Heart right ventricle (tissue), 16 donors: ENCODE data around the gene IRGC. TPM values are rescaled to one million over a fixed set of nuclear protein-coding genes. Genes with fewer than 3 reads are reported as not detected.
"Not testable (repeated sequence)": the region's sequence is repeated elsewhere in the genome, so short reads cannot be mapped to it uniquely, and the experiment has no call there.

Experiments
- ATAC-seq, 8 donors: fragments of 200-7000 bp; cut with Tn5 transposase; one replicate each; pipeline ENCODE4 v1.9.1; 2020; ENCODE audit warnings: mild to moderate bottlenecking in 8 of 8, moderate library complexity in 8 of 8, moderate number of reproducible peaks in 1 of 8
- DNase-seq, 2 donors: peaks; one replicate each; pipeline ENCODE4 v3.0.0-alpha.2; 2020
- H3K27ac ChIP-seq, 10 donors: fragments of 200-600 bp; sonication (generic) in 2 of 10; one replicate each; pipeline versions ENCODE4 v1.5.0 to v1.8.0; 2020 to 2022; ENCODE audit warnings: mild to moderate bottlenecking in 3 of 10
- H3K27me3 ChIP-seq, 7 donors: fragments of 200-600 bp; one replicate each; pipeline ENCODE4 v1.8.0; 2021 to 2022; ENCODE audit warnings: mild to moderate bottlenecking in 2 of 7
- H3K36me3 ChIP-seq, 9 donors: fragments of 200-600 bp; sonication (generic) in 1 of 9; one replicate each; pipeline versions ENCODE4 v1.5.0 to v1.8.0; 2020 to 2022; ENCODE audit warnings: mild to moderate bottlenecking in 2 of 9
- H3K4me1 ChIP-seq, 9 donors: fragments of 200-600 bp; sonication (generic) in 1 of 9; one replicate each; pipeline versions ENCODE4 v1.5.0 to v1.8.0; 2020 to 2022; ENCODE audit warnings: mild to moderate bottlenecking in 4 of 9
- H3K4me3 ChIP-seq, 10 donors: fragments of 200-600 bp; sonication (generic) in 2 of 10; one replicate each; pipeline versions ENCODE4 v1.5.0 to v1.8.0; 2020 to 2022; ENCODE audit warnings: mild to moderate bottlenecking in 7 of 10, moderate library complexity in 2 of 10
- H3K9me3 ChIP-seq, 11 donors: fragments of 200-600 bp in 10 of 11; sonication (generic) in 2 of 11; one replicate each; pipeline versions ENCODE4 v1.5.0 to v1.8.0; 2013 to 2022; ENCODE audit warnings: mild to moderate bottlenecking in 2 of 11, control low read depth in 1 of 11, moderate library complexity in 1 of 11
- CTCF ChIP-seq, 9 donors: fragments of 200-600 bp; sonication (generic) in 2 of 9; IDR thresholded peaks; one replicate each; pipeline versions ENCODE4 v1.5.0 to v1.8.0; 2021 to 2022; ENCODE audit warnings: antibody characterized with exemption in 9 of 9, mild to moderate bottlenecking in 5 of 9, moderate library complexity in 1 of 9
- WGBS, 2 donors: extraction: QIAGEN DNeasy Blood & Tissue Kit; methylation state at CpG; one replicate each; pipeline ENCODE4 v1.1.7; 2013; ENCODE audit warnings: inconsistent platforms in 1 of 2; 5-methylcytosine and 5-hydroxymethylcytosine counted together
- intact Hi-C, 10 donors: fragments of 100-400 bp; cut with DNase I; formaldehyde crosslinking; loops; one replicate each; pipeline versions ENCODE4 v1.11.1 to v1.14.2; 2022
- polyA plus RNA-seq, 2 donors: library from polyadenylated mRNA; stranded (reverse); fragments of 200-250 nt; gene quantifications; one replicate each; pipeline ENCODE4 v1.2.3, GENCODE V29; 2013
- total RNA-seq, 10 donors: library from RNA; stranded (reverse); fragmentation: NEBNext Ultra II Directional in 3 of 10; extraction: Animal tissue kit (Norgen Biotek cat#: 25700) in 3 of 10; gene quantifications; one replicate each; pipeline versions ENCODE4 v1.2.1 to v1.2.4, GENCODE V29; 2021 to 2023
- donor health status: Arrhythmogenic right ventricular cardiomyopathy.
- donor health status: ischemic (EF 13 %, LVEDD 7.1; RV severe dilation, severe dysfunction).
- donor health status: healthy with polysubstance abuse.
- donor health status: DM: no; HTN: yes; CAD: no.
- donor health status: DM: no; HTN: no; CAD: no.
- donor health status: ischemic (EF 25% LVEDD 6.9; RV normal size, moderate dysfunction).
- donor health status: ischemic (EF 25% LVEDD 5.7; RV mildly dilated, moderate dysfunction).
- donor health status: healthy.
- donor health status: DM: yes; HTN: yes; CAD: no.
- donor health status: Ischemic cardiomyopathy.
- donor health status: ischemic (EF 35%, LVEDD 5.7; RV mildly dilated, moderate dysfunction).
- donor health status: nonischemic (EF 11% LVEDD 7.7; RV severe dilation, severe dysfunction).
- donor health status: DM: yes; HTN: yes; CAD: no.
- donor health status: PGD.
- donor health status: ischemic (EF 29% LVEDD 5.4; RV normal size, mild dysfunction).
- donor health status: nonischemic (EF 23%, LVEDD 6.1; RV moderate dilation, normal function).

The IRGC gene
- total and polyA plus RNA-seq, 12 donors = not detected

GRCh38 chr19:43760941-43761340 lies 45.1 kb downstream of the IRGC start:
- Histone ChIP-seq H3K4me3 (no peak overlapping the region), H3K36me3 (no peaks in the 10 kb centered on the region), H3K4me1 (peaks cover 0 to 64% (median 2%) of the 10 kb centered on the region in 9 donors), H3K27ac (no peak overlapping the region), H3K9me3 (no peaks in the 10 kb centered on the region), H3K27me3 (no peaks in the 10 kb centered on the region)
- intact Hi-C loops = no loop called here
- WGBS, 2 donors = 87 to 91% methylated on average over 4 of the region's 4 CpGs
- no peak for TF ChIP-seq CTCF (IDR thresholded peaks at IDR 0.05)
- ATAC-seq = no peak
- DNase-seq = no peak

GRCh38 chr19:43762814-43763213 lies 46.9 kb downstream of the IRGC start:
- no peaks in the 10 kb centered on the region for H3K9me3 ChIP-seq
- peak overlapping the region in 2 of 10 donors; percentile 44 to 83 for H3K27ac ChIP-seq
- H3K36me3 ChIP-seq = no peaks in the 10 kb centered on the region
- no peak for DNase-seq
- intact Hi-C loops = no loop called here
- H3K4me1 ChIP-seq = peaks cover 0 to 65% (median 0%) of the 10 kb centered on the region in 9 donors
- no peak for ATAC-seq
- TF ChIP-seq CTCF (IDR thresholded peaks at IDR 0.05) = no peak
- 86 to 92% methylated on average over 3 of the region's 3 CpGs for WGBS, 2 donors
- no peak overlapping the region for H3K4me3 ChIP-seq
- H3K27me3 ChIP-seq = no peaks in the 10 kb centered on the region

- no peak overlapping the region for H3K4me3 ChIP-seq
- peaks cover 0 to 69% (median 0%) of the 10 kb centered on the region in 9 donors for H3K4me1 ChIP-seq
- WGBS, 2 donors = 45 to 56% methylated on average over 3 of the region's 3 CpGs
- H3K27me3 ChIP-seq = no peaks in the 10 kb centered on the region
- intact Hi-C loops = no loop called here
- ATAC-seq (peak in 4 of 8 donors; percentile 12 to 49 (median 34)), DNase-seq (no peak)
- H3K36me3 ChIP-seq = no peaks in the 10 kb centered on the region
- TF ChIP-seq CTCF (IDR thresholded peaks at IDR 0.05) = no peak
- peak overlapping the region in 4 of 10 donors; percentile 5 to 83 (median 46) for H3K27ac ChIP-seq
- no peaks in the 10 kb centered on the region for H3K9me3 ChIP-seq
These were observed 47.6 kb downstream of the IRGC start for GRCh38 chr19:43763473-43763939.

- 82% methylated on average over 8 of the region's 8 CpGs for WGBS, 2 donors
These were observed 48.8 kb downstream of the IRGC start for GRCh38 chr19:43764684-43765083.

GRCh38 chr19:43765109-43765876 lies 49.4 kb downstream of the IRGC start:
- DNase-seq (peak; percentile 32), ATAC-seq (peak; percentile 43 to 81 (median 65))
- H3K36me3 ChIP-seq = no peaks in the 10 kb centered on the region
- intact Hi-C loops = no loop called here
- no peaks in the 10 kb centered on the region for H3K9me3 ChIP-seq
- WGBS, 2 donors = 52 to 56% methylated on average over 16 of the region's 16 CpGs
- H3K27ac ChIP-seq = peak overlapping the region in 8 of 10 donors; percentile 2 to 83 (median 34)
- H3K4me3 ChIP-seq = no peak overlapping the region
- no peaks in the 10 kb centered on the region for H3K27me3 ChIP-seq
- H3K4me1 ChIP-seq = peaks cover 0 to 70% (median 0%) of the 10 kb centered on the region in 9 donors
- no peak for TF ChIP-seq CTCF (IDR thresholded peaks at IDR 0.05)

More at GRCh38 chr19:43764684-43765083, 48.8 kb downstream of the IRGC start:
- ATAC-seq = peak in 3 of 8 donors; percentile 12 to 41 (median 22)
- intact Hi-C loops, H3K36me3 ChIP-seq, H3K9me3 ChIP-seq, H3K4me3 ChIP-seq, H3K27me3 ChIP-seq, DNase-seq: not testable (repeated sequence)
- H3K4me1 ChIP-seq = peaks cover 0 to 72% (median 0%) of the 10 kb centered on the region in 9 donors
- peak overlapping the region in 8 of 10 donors; percentile 2 to 83 (median 34) for H3K27ac ChIP-seq
